ENCODE measurements around the gene EDAR.

DNA sequence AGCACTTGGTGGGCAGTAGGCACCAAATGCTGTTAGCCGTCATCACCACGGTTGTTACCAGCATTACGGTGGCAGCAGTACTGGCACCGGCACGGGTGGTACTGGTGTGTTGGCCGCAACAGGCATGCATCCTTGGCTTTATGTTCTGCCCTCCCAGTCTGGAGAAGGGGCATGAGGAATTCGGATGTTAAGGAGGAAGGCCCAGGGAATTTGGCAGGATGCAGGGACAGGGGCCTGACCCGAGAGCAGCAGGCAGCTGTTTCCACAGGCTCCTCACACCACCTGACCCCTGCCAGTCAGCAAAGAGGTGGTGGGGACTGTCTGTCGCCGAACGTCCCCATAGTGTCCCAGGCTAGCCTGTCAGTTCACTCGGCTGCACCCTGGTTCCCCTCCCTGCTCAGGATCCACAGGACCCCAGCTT is 79.0 kb downstream of the EDAR start:
- TF ChIP-seq, protein P1, sequence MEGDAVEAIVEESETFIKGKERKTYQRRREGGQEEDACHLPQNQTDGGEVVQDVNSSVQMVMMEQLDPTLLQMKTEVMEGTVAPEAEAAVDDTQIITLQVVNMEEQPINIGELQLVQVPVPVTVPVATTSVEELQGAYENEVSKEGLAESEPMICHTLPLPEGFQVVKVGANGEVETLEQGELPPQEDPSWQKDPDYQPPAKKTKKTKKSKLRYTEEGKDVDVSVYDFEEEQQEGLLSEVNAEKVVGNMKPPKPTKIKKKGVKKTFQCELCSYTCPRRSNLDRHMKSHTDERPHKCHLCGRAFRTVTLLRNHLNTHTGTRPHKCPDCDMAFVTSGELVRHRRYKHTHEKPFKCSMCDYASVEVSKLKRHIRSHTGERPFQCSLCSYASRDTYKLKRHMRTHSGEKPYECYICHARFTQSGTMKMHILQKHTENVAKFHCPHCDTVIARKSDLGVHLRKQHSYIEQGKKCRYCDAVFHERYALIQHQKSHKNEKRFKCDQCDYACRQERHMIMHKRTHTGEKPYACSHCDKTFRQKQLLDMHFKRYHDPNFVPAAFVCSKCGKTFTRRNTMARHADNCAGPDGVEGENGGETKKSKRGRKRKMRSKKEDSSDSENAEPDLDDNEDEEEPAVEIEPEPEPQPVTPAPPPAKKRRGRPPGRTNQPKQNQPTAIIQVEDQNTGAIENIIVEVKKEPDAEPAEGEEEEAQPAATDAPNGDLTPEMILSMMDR (IDR thresholded peaks at IDR 0.05; ENCODE audit: low read length): no peak
- no peak for TF ChIP-seq EZH2 (IDR thresholded peaks at IDR 0.05; ENCODE audit: borderline replicate concordance, low read length)
